ENCODE results near the gene SCO1. TPM values are rescaled to one million over a fixed set of nuclear protein-coding genes. Genes with fewer than 3 reads are reported as not detected.
A peak's percentile ranks its signal among the peaks of the same experiment; 100 is the strongest.

SCO1 gene
- total RNA-seq, 1 experiment from 2014 or later, result 60.3 TPM

GRCh38 chr17:10728331-10728892, 31.1 kb upstream of the SCO1 start:
- Histone ChIP-seq H2BK12ac (ENCODE audit: insufficient read length, low read depth, low read length) (no peak overlapping the region), H2BK120ac (ENCODE audit: low read depth, low read length, poor library complexity, severe bottlenecking) (no peak overlapping the region), H3K27ac (ENCODE audit: insufficient read length, low read depth, low read length) (no peak overlapping the region), H3T11ph (ENCODE audit: low read length) (no peak overlapping the region), H3K4me2 (ENCODE audit: insufficient read depth, insufficient read length, low read length) (no peak overlapping the region), H4K5ac (ENCODE audit: insufficient read length, low read depth, low read length) (no peak overlapping the region), H3K9me3 (ENCODE audit: control insufficient read depth, low read depth, low read length) (no peaks in the 10 kb centered on the region), H3K23ac (ENCODE audit: insufficient read length, low read depth, low read length) (no peak overlapping the region), H2AFZ (ENCODE audit: low read length) (no peak overlapping the region), H4K20me1 (ENCODE audit: control insufficient read depth, insufficient read depth, insufficient read length) (no peaks in the 10 kb centered on the region), H3K27me3 (ENCODE audit: insufficient read depth, low read length) (no peaks in the 10 kb centered on the region), H4K8ac (replicated peaks; ENCODE audit: insufficient read length, low read depth, low read length) (no peak overlapping the region), H3K9ac (ENCODE audit: extremely low read depth, insufficient read length, low read length) (no peak overlapping the region), H4K91ac (ENCODE audit: insufficient read length, low read depth, low read length) (no peak overlapping the region), H3K79me1 (ENCODE audit: insufficient read depth, low read depth, low read length, poor library complexity, severe bottlenecking) (no peaks in the 10 kb centered on the region), H3K79me2 (ENCODE audit: insufficient read depth, low read length) (no peaks in the 10 kb centered on the region), H2BK5ac (ENCODE audit: insufficient read length, low read length) (no peak overlapping the region), H2BK20ac (ENCODE audit: low read depth, low read length, poor library complexity, severe bottlenecking) (no peak overlapping the region), H3K4me1 (ENCODE audit: insufficient read depth, low read length) (no peaks in the 10 kb centered on the region; the same call in 1 of the 2 replicates), H3K4ac (ENCODE audit: low read depth, low read length) (no peak overlapping the region), H3K18ac (ENCODE audit: insufficient read length, low read depth, low read length) (no peak overlapping the region), H2AK5ac (ENCODE audit: insufficient read length, low read length) (no peak overlapping the region), H3K56ac (ENCODE audit: insufficient read length, low read depth, low read length) (no peak overlapping the region), H3K23me2 (ENCODE audit: insufficient read length, low read depth, low read length, poor library complexity, severe bottlenecking) (no peaks in the 10 kb centered on the region), H3K14ac (ENCODE audit: insufficient read depth, low read length) (no peak overlapping the region), H2BK15ac (ENCODE audit: low read depth, low read length) (no peak overlapping the region)
- H3K4me3 Mint-ChIP-seq, result peak overlapping the region in 1 of 2 experiments; percentile 79; a peak in 2 of 5 replicates
- no peaks in the 10 kb centered on the region for H3K27me3 Mint-ChIP-seq (ENCODE audit: low read depth)
- H3K36me3 Mint-ChIP-seq (ENCODE audit: insufficient read depth in 1 of 3, low read depth in 3 of 3), result peaks cover 0 to 9% (median 2%) of the 10 kb centered on the region in 3 experiments; a peak in 5 of 7 replicates
- no peak for DNase-seq
- peaks cover 19 to 20% of the 10 kb centered on the region in 2 experiments for H3K4me1 Mint-ChIP-seq
- no peak overlapping the region for H3K27ac Mint-ChIP-seq
- H3K9me3 Mint-ChIP-seq, result peaks cover 0 to 2% of the 10 kb centered on the region in 2 experiments; a peak in 4 of 5 replicates
- no peak for TF ChIP-seq CTCF (conservative IDR thresholded peaks at IDR 0.05)
- WGBS (ENCODE audit: extremely low coverage, insufficient read length, low lambda C conversion rate), result no CpG with 5 or more reads among the region's 10 CpGs
